H9 (cell line): Measurements from ENCODE around the gene FAM83E. TPM values are rescaled to one million over a fixed set of nuclear protein-coding genes. Genes with fewer than 3 reads are reported as not detected.

Experiments used
- DNase-seq: peaks from one replicate; pipeline ENCODE4 v3.0.0-alpha.2; 2017
- H2AFZ ChIP-seq: one replicate; pipeline ENCODE4 v1.6.1; 2013; ENCODE audit warnings: mild to moderate bottlenecking, low read length, control low read depth, moderate library complexity
- H2AK5ac ChIP-seq: 2 replicates; pipeline ENCODE4 v1.6.1; 2013; ENCODE audit warnings: low read length, control low read depth, mixed read lengths; ENCODE audit not compliant: insufficient read length
- H2BK120ac ChIP-seq: one replicate; pipeline ENCODE4 v1.6.1; 2013; ENCODE audit warnings: low read depth, mild to moderate bottlenecking, low read length, control low read depth, inconsistent platforms; ENCODE audit not compliant: poor library complexity, severe bottlenecking
- H2BK12ac ChIP-seq: 2 replicates; pipeline ENCODE4 v1.6.1; 2013; ENCODE audit warnings: low read length, control low read depth, mixed read lengths, low read depth; ENCODE audit not compliant: insufficient read length
- H2BK15ac ChIP-seq: 2 replicates; pipeline ENCODE4 v1.6.1; 2013; ENCODE audit warnings: low read depth, low read length, control low read depth
- H2BK20ac ChIP-seq: one replicate; pipeline ENCODE4 v1.6.1; 2013; ENCODE audit warnings: low read depth, mild to moderate bottlenecking, low read length, control low read depth, inconsistent platforms; ENCODE audit not compliant: poor library complexity, severe bottlenecking
- H2BK5ac ChIP-seq: 2 replicates; pipeline ENCODE4 v1.6.1; 2013; ENCODE audit warnings: low read length, control low read depth, mixed read lengths; ENCODE audit not compliant: insufficient read length
- H3K14ac ChIP-seq: 2 replicates; pipeline ENCODE4 v1.6.1; 2013; ENCODE audit warnings: low read length, control low read depth; ENCODE audit not compliant: insufficient read depth
- H3K18ac ChIP-seq: 2 replicates; pipeline ENCODE4 v1.6.1; 2013; ENCODE audit warnings: low read depth, mild to moderate bottlenecking, mixed read lengths, low read length, control low read depth; ENCODE audit not compliant: insufficient read length
- H3K23ac ChIP-seq: 2 replicates; pipeline ENCODE4 v1.6.1; 2013; ENCODE audit warnings: low read length, control low read depth, mixed read lengths, low read depth; ENCODE audit not compliant: insufficient read length
- H3K23me2 ChIP-seq: 2 replicates; pipeline ENCODE4 v1.6.1; 2013; ENCODE audit warnings: low read depth, mild to moderate bottlenecking, mixed read lengths, low read length, control low read depth; ENCODE audit not compliant: insufficient read length, poor library complexity, severe bottlenecking
- H3K27ac ChIP-seq: 2 replicates; pipeline ENCODE4 v1.5.1; 2013; ENCODE audit warnings: low read length, control low read depth, mixed read lengths, low read depth; ENCODE audit not compliant: insufficient read length
- H3K27me3 ChIP-seq: 2 replicates; pipeline ENCODE4 v1.6.1; 2013; ENCODE audit warnings: low read length, control low read depth, inconsistent platforms; ENCODE audit not compliant: insufficient read depth
- H3K4ac ChIP-seq: 2 replicates; pipeline ENCODE4 v1.6.1; 2013; ENCODE audit warnings: low read depth, mild to moderate bottlenecking, control low read depth, inconsistent platforms, low read length, moderate library complexity
- H3K4me1 ChIP-seq: 2 replicates; pipeline ENCODE4 v1.6.1; 2013; ENCODE audit warnings: low read length, control low read depth, inconsistent platforms; ENCODE audit not compliant: insufficient read depth
- H3K4me2 ChIP-seq: 2 replicates; pipeline ENCODE4 v1.6.1; 2013; ENCODE audit warnings: low read length, control low read depth, mixed read lengths; ENCODE audit not compliant: insufficient read length, insufficient read depth
- H3K56ac ChIP-seq: 2 replicates; pipeline ENCODE4 v1.6.1; 2013; ENCODE audit warnings: low read depth, mild to moderate bottlenecking, mixed read lengths, low read length, control low read depth; ENCODE audit not compliant: insufficient read length
- H3K79me1 ChIP-seq: 2 replicates; pipeline ENCODE4 v1.6.1; 2013; ENCODE audit warnings: low read depth, mild to moderate bottlenecking, moderate library complexity, low read length, control low read depth, inconsistent platforms; ENCODE audit not compliant: insufficient read depth, poor library complexity, severe bottlenecking
- H3K79me2 ChIP-seq: 2 replicates; pipeline ENCODE4 v1.6.1; 2013; ENCODE audit warnings: low read length, control low read depth, inconsistent platforms; ENCODE audit not compliant: insufficient read depth
- H3K9ac ChIP-seq: 2 replicates; pipeline ENCODE4 v1.6.1; 2013; ENCODE audit warnings: low read length, control low read depth, mixed read lengths; ENCODE audit not compliant: insufficient read length; ENCODE audit errors: extremely low read depth
- H3K9me3 ChIP-seq: one replicate; pipeline ENCODE4 v1.6.1; 2013; ENCODE audit warnings: low read depth, low read length, inconsistent platforms; ENCODE audit not compliant: control insufficient read depth
- H3T11ph ChIP-seq: one replicate; pipeline ENCODE4 v1.6.1; 2013; ENCODE audit warnings: mild to moderate bottlenecking, low read length, control low read depth, inconsistent platforms
- H4K20me1 ChIP-seq: one replicate; pipeline ENCODE4 v1.6.1; 2013; ENCODE audit not compliant: control insufficient read depth, insufficient read length, insufficient read depth
- H4K5ac ChIP-seq: 2 replicates; pipeline ENCODE4 v1.6.1; 2013; ENCODE audit warnings: low read depth, mild to moderate bottlenecking, mixed read lengths, low read length, control low read depth; ENCODE audit not compliant: insufficient read length
- H4K8ac ChIP-seq: replicated peaks from 2 replicates; pipeline ENCODE4 v1.6.1; 2013; ENCODE audit warnings: low read length, control low read depth, mixed read lengths, low read depth; ENCODE audit not compliant: insufficient read length
- H4K91ac ChIP-seq: 2 replicates; pipeline ENCODE4 v1.6.1; 2013; ENCODE audit warnings: low read depth, mild to moderate bottlenecking, moderate library complexity, mixed read lengths, low read length, control low read depth; ENCODE audit not compliant: insufficient read length
- H3K27ac Mint-ChIP-seq, 3 experiments: 2 replicates in 2 of 3; 3 replicates in 1 of 3; pipeline ENCODE4 v1.8.0; 2020 to 2021; ENCODE audit warnings: mixed read lengths in 3 of 3, mild to moderate bottlenecking in 1 of 3, moderate library complexity in 1 of 3
- H3K27me3 Mint-ChIP-seq: 2 replicates; pipeline ENCODE4 v1.8.0; 2021; ENCODE audit warnings: low read depth, mild to moderate bottlenecking, moderate library complexity, mixed read lengths
- H3K36me3 Mint-ChIP-seq, 3 experiments: 2 replicates in 2 of 3; 3 replicates in 1 of 3; pipeline ENCODE4 v1.8.0; 2020 to 2021; ENCODE audit warnings: low read depth in 3 of 3, mixed read lengths in 3 of 3; ENCODE audit not compliant: insufficient read depth in 1 of 3
- H3K4me1 Mint-ChIP-seq, 2 experiments: 2 replicates each; pipeline ENCODE4 v1.8.0; 2020; ENCODE audit warnings: mixed read lengths in 2 of 2
- H3K4me3 Mint-ChIP-seq, 2 experiments: 2 replicates in 1 of 2; 3 replicates in 1 of 2; pipeline ENCODE4 v1.8.0; 2020 to 2021; ENCODE audit warnings: mild to moderate bottlenecking in 2 of 2, mixed read lengths in 2 of 2, moderate library complexity in 1 of 2
- H3K9me3 Mint-ChIP-seq, 2 experiments: 2 replicates in 1 of 2; 3 replicates in 1 of 2; pipeline ENCODE4 v1.8.0; 2020; ENCODE audit warnings: mild to moderate bottlenecking in 2 of 2, mixed read lengths in 2 of 2, moderate library complexity in 1 of 2
- WGBS: extraction: QIAGEN DNeasy Blood & Tissue Kit; methylation state at CpG from one replicate; pipeline ENCODE4 v1.1.7; 2013; ENCODE audit warnings: missing lambda C conversion rate, low lambda C conversion rate, mixed read lengths; ENCODE audit not compliant: insufficient read length; ENCODE audit errors: extremely low coverage; 5-methylcytosine and 5-hydroxymethylcytosine counted together
- total RNA-seq: library from RNA; stranded (reverse); gene quantifications from 2 replicates; pipeline ENCODE4 v1.2.1, GENCODE V29; 2021
- TF ChIP-seq, protein P1 (sequence below): fragments of 200-600 bp; sonication (generic); conservative IDR thresholded peaks from 3 replicates; pipeline ENCODE4 v1.8.0; 2021; ENCODE audit warnings: antibody characterized with exemption, mild to moderate bottlenecking

The FAM83E gene
- total RNA-seq, 1 experiment from 2014 or later = 9.2 TPM

DNA sequence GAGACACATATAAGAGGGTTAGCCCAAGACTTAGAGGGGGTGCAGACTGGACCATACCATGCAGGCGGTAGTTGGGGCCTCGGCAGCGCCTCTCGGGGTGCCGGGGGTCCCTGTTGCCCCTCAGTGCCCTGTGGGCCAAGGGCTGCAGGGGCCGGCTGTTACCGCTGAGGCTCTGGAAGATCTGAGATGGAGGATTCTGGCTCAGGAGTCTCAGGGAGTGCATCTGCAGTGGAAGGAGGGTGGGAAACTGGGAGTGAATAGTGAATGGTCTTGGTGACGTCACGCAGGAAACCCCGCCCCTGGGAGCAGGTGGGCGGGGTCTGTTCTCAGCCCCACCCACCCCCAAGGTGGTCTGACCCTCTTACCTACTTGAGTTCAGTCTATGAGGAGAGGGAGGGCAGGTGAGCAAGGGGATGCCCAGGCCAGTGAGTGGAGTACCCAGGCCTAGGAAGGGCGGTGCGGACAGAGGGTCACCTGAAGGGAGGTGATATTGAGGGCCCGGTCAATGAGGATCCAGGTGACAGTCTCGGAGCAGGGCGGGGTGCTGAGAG, 24.0 kb upstream of the FAM83E start:
- peaks cover 6% of the 10 kb centered on the region; the same call in 1 of the 2 replicates for H3K4me1 ChIP-seq
- H3K56ac ChIP-seq = no peak overlapping the region
- no peak overlapping the region for H2BK20ac ChIP-seq
- peak overlapping the region; percentile 69 for H3K18ac ChIP-seq
- H3K27ac ChIP-seq = peak overlapping the region; percentile 60
- H3K23me2 ChIP-seq = peaks cover 21% of the 10 kb centered on the region
- no peaks in the 10 kb centered on the region for H4K20me1 ChIP-seq
- no peak overlapping the region for H2AFZ ChIP-seq
- H4K5ac ChIP-seq = no peak overlapping the region
- Mint-ChIP-seq H3K36me3 (peaks cover 14 to 36% (median 35%) of the 10 kb centered on the region in 3 experiments), H3K27ac (peak overlapping the region; percentile 68 to 95 (median 83)), H3K27me3 (peaks cover 4% of the 10 kb centered on the region), H3K4me1 (peaks cover 32 to 42% of the 10 kb centered on the region in 2 experiments), H3K9me3 (no peaks in the 10 kb centered on the region; a peak in 1 of 5 replicates), H3K4me3 (peak overlapping the region; percentile 82 to 89)
- H2BK15ac ChIP-seq = no peak overlapping the region
- DNase-seq = peak; percentile 90
- no peak overlapping the region for H2AK5ac ChIP-seq
- no peak overlapping the region for H2BK5ac ChIP-seq
- H3K4ac ChIP-seq = no peak overlapping the region
- no peak overlapping the region for H3K9ac ChIP-seq
- peak overlapping the region; percentile 63 for H3K4me2 ChIP-seq
- H2BK120ac ChIP-seq = no peak overlapping the region
- H3K79me1 ChIP-seq = no peaks in the 10 kb centered on the region
- no peak overlapping the region for H3T11ph ChIP-seq
- TF ChIP-seq, protein P1, sequence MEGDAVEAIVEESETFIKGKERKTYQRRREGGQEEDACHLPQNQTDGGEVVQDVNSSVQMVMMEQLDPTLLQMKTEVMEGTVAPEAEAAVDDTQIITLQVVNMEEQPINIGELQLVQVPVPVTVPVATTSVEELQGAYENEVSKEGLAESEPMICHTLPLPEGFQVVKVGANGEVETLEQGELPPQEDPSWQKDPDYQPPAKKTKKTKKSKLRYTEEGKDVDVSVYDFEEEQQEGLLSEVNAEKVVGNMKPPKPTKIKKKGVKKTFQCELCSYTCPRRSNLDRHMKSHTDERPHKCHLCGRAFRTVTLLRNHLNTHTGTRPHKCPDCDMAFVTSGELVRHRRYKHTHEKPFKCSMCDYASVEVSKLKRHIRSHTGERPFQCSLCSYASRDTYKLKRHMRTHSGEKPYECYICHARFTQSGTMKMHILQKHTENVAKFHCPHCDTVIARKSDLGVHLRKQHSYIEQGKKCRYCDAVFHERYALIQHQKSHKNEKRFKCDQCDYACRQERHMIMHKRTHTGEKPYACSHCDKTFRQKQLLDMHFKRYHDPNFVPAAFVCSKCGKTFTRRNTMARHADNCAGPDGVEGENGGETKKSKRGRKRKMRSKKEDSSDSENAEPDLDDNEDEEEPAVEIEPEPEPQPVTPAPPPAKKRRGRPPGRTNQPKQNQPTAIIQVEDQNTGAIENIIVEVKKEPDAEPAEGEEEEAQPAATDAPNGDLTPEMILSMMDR = no peak
- H3K9me3 ChIP-seq = no peaks in the 10 kb centered on the region
- no peak overlapping the region for H3K23ac ChIP-seq
- WGBS = no CpG with 5 or more reads among the region's 16 CpGs
- no peak overlapping the region for H3K14ac ChIP-seq
- no peak overlapping the region for H4K8ac ChIP-seq
- no peak overlapping the region for H2BK12ac ChIP-seq
- no peak overlapping the region for H4K91ac ChIP-seq
- no peaks in the 10 kb centered on the region for H3K79me2 ChIP-seq
- H3K27me3 ChIP-seq = no peaks in the 10 kb centered on the region; the same call in 1 of the 2 replicates
